Measurements from ENCODE around the gene CASK.
"Not testable (repeated sequence)": the region's sequence is repeated elsewhere in the genome, so short reads cannot be mapped to it uniquely, and the experiment has no call there.

The CASK gene

DNA sequence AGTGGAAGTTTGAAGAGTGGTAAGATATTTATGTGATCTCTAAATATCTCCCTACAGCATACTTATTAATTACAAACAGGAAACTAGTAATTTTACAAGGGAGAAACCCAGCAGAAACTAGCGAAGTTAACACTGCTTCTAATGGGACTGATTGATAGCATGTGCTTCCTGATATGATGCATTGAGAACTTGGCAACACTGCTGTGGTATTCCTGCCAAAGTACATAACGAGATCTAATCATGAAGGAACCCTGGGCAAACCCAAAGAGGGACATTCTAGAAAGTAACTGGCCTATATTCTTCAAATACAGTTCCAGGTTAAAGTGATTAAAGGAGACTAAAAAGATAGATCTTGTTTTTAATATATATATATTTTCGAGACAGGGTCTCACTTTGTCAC is 239.2 kb downstream of the CASK start:
- H3K27ac ChIP-seq (replicated peaks): no peak overlapping the region
- no peaks in the 10 kb centered on the region for H3K27me3 ChIP-seq (ENCODE audit: insufficient read depth, poor library complexity, severe bottlenecking)
- no peak overlapping the region for H3K4me3 ChIP-seq (replicated peaks; ENCODE audit: insufficient read depth, low read length)
- TF ChIP-seq GABPA (IDR thresholded peaks at IDR 0.05; ENCODE audit: low read depth) (no peak), POLR2AphosphoS5 (IDR thresholded peaks at IDR 0.05; ENCODE audit: low read depth) (no peak), SPI1 (IDR thresholded peaks at IDR 0.05; ENCODE audit: borderline replicate concordance, low read depth) (no peak), REST (IDR thresholded peaks at IDR 0.05; ENCODE audit: insufficient replicate concordance, low read depth) (no peak)
- TF ChIP-seq, protein P1, sequence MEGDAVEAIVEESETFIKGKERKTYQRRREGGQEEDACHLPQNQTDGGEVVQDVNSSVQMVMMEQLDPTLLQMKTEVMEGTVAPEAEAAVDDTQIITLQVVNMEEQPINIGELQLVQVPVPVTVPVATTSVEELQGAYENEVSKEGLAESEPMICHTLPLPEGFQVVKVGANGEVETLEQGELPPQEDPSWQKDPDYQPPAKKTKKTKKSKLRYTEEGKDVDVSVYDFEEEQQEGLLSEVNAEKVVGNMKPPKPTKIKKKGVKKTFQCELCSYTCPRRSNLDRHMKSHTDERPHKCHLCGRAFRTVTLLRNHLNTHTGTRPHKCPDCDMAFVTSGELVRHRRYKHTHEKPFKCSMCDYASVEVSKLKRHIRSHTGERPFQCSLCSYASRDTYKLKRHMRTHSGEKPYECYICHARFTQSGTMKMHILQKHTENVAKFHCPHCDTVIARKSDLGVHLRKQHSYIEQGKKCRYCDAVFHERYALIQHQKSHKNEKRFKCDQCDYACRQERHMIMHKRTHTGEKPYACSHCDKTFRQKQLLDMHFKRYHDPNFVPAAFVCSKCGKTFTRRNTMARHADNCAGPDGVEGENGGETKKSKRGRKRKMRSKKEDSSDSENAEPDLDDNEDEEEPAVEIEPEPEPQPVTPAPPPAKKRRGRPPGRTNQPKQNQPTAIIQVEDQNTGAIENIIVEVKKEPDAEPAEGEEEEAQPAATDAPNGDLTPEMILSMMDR (IDR thresholded peaks at IDR 0.05; ENCODE audit: insufficient read depth, low read length): no peak
- no peak for DNase-seq (ENCODE audit: low read depth in 1 of 2, low spot score in 1 of 2)

- Histone ChIP-seq H3K27ac (replicated peaks) (no peak overlapping the region), H3K4me3 (replicated peaks; ENCODE audit: insufficient read depth, low read length) (no peak overlapping the region), H3K27me3 (ENCODE audit: insufficient read depth, poor library complexity, severe bottlenecking) (no peaks in the 10 kb centered on the region)
- TF ChIP-seq REST (IDR thresholded peaks at IDR 0.05; ENCODE audit: insufficient replicate concordance, low read depth) (no peak), SPI1 (IDR thresholded peaks at IDR 0.05; ENCODE audit: borderline replicate concordance, low read depth) (no peak), GABPA (IDR thresholded peaks at IDR 0.05; ENCODE audit: low read depth) (no peak), POLR2AphosphoS5 (IDR thresholded peaks at IDR 0.05; ENCODE audit: low read depth) (no peak)
- TF ChIP-seq, protein P1 (IDR thresholded peaks at IDR 0.05; ENCODE audit: insufficient read depth, low read length): no peak
- no peak for DNase-seq (ENCODE audit: low read depth in 1 of 2, low spot score in 1 of 2)
Measured at GRCh38 chrX:41677183-41678060, 245.9 kb downstream of the CASK start.

GRCh38 chrX:41676361-41676760 is 247.0 kb downstream of the CASK start:
- not testable (repeated sequence) for H3K4me3 ChIP-seq (replicated peaks; ENCODE audit: insufficient read depth, low read length); H3K27me3 ChIP-seq (ENCODE audit: insufficient read depth, poor library complexity, severe bottlenecking); DNase-seq (ENCODE audit: low read depth in 1 of 2, low spot score in 1 of 2); H3K27ac ChIP-seq (replicated peaks)

DNA sequence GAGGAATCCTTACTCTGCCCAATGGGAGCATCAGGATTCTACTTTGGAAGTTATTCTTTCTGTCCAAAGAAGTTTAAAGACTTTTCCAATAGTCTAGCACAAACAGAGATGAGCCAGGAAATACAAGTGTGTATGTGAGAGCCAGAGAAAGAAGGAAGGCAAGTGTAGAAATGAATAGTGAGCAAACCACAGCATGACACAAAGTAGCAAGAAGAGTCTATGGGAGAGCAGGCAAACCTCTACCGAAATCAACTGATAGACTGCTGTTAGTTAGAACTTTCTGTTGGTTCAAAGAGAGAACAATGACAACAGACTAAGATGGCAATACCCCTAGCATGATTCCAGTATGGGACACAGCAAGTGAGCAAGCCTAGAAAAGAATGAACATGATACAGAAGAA is 250.7 kb downstream of the CASK start:
- H3K27me3 ChIP-seq (ENCODE audit: insufficient read depth, poor library complexity, severe bottlenecking): no peaks in the 10 kb centered on the region

More for the DNA sequence above, 250.7 kb downstream of the CASK start:
- no peak overlapping the region for H3K27ac ChIP-seq (replicated peaks)
- no peak overlapping the region for H3K4me3 ChIP-seq (replicated peaks; ENCODE audit: insufficient read depth, low read length)
- DNase-seq (ENCODE audit: low read depth in 1 of 2, low spot score in 1 of 2): no peak
- TF ChIP-seq REST (IDR thresholded peaks at IDR 0.05; ENCODE audit: insufficient replicate concordance, low read depth) (no peak), SPI1 (IDR thresholded peaks at IDR 0.05; ENCODE audit: borderline replicate concordance, low read depth) (no peak), GABPA (IDR thresholded peaks at IDR 0.05; ENCODE audit: low read depth) (no peak), POLR2AphosphoS5 (IDR thresholded peaks at IDR 0.05; ENCODE audit: low read depth) (no peak)
- TF ChIP-seq, protein P1 (IDR thresholded peaks at IDR 0.05; ENCODE audit: insufficient read depth, low read length): no peak
